SK-N-SH (cell line): ENCODE measurements around the gene OST4. TPM values are rescaled to one million over a fixed set of nuclear protein-coding genes. Genes with fewer than 3 reads are reported as not detected.

ENCODE experiments used
- CTCF ChIA-PET: fragments of 300-600, 350-600 bp; formaldehyde crosslinking; extraction: SDS; loops from one replicate; lab custom pipeline; 2021; lab: Yijun Ruan, JAX
- POLR2A ChIA-PET: fragments of 350-600 bp; sonication (Branson Sonifier 250); formaldehyde crosslinking; extraction: SDS; loops from one replicate; lab custom pipeline; 2020; ENCODE audit warnings: antibody characterized with exemption, inconsistent platforms; lab: Yijun Ruan, JAX
- DNase-seq: peaks from one replicate; pipeline ENCODE4 v3.0.0; 2012
- H2AFZ ChIP-seq: fragments of 200-600 bp; sonication (generic); 2 replicates; pipeline ENCODE4 v1.8.1; 2016; ENCODE audit warnings: antibody characterized with exemption, mild to moderate bottlenecking, low read depth
- H3F3A ChIP-seq: fragments of 200-600 bp; sonication (generic); replicated peaks from 2 replicates; pipeline ENCODE3; 2016; ENCODE audit warnings: antibody characterized with exemption, mild to moderate bottlenecking; ENCODE audit not compliant: insufficient read depth
- H3K27ac ChIP-seq, 2 experiments: fragments of 200-500 bp in 1 of 2; fragments of 200-600 bp in 1 of 2; sonication (Bioruptor generic) in 1 of 2; sonication (generic), shearing (Covaris generic) in 1 of 2; 2 replicates each; pipeline versions ENCODE4 v1.5.1 to v1.6.1; 2014 to 2016; ENCODE audit warnings: low read depth in 2 of 2, inconsistent platforms in 1 of 2, low read length in 1 of 2, mild to moderate bottlenecking in 1 of 2, mixed read lengths in 1 of 2
- H3K27me3 ChIP-seq: fragments of 200-600 bp; sonication (generic), shearing (Covaris generic); 2 replicates; pipeline ENCODE4 v1.6.1; 2016; ENCODE audit warnings: mixed run types; ENCODE audit not compliant: insufficient read depth
- H3K36me3 ChIP-seq, 2 experiments: fragments of 200-500 bp in 1 of 2; fragments of 200-600 bp in 1 of 2; sonication (Bioruptor generic) in 1 of 2; sonication (generic) in 1 of 2; replicated peaks in 1 of 2; 2 replicates each; pipeline versions ENCODE3 to v1.5.1; 2014 to 2016; ENCODE audit warnings: low read length in 1 of 2, mild to moderate bottlenecking in 1 of 2; ENCODE audit not compliant: insufficient read depth in 2 of 2, control insufficient read depth in 1 of 2
- H3K4me1 ChIP-seq, 2 experiments: fragments of 200-500 bp in 1 of 2; fragments of 200-600 bp in 1 of 2; sonication (Bioruptor generic) in 1 of 2; sonication (generic), shearing (Covaris generic) in 1 of 2; 2 replicates each; pipeline versions ENCODE4 v1.5.1 to v1.6.1; 2014 to 2016; ENCODE audit warnings: low read depth in 1 of 2, low read length in 1 of 2, mixed run types in 1 of 2; ENCODE audit not compliant: insufficient read depth in 2 of 2, control insufficient read depth in 1 of 2
- H3K4me2 ChIP-seq: fragments of 200-600 bp; sonication (generic), shearing (Covaris generic); 2 replicates; pipeline ENCODE4 v1.6.1; 2017; ENCODE audit warnings: mixed run types
- H3K4me3 ChIP-seq, 2 experiments: fragments of 200-500 bp in 1 of 2; fragments of 200-600 bp in 1 of 2; sonication (Bioruptor generic) in 1 of 2; sonication (generic), shearing (Covaris generic) in 1 of 2; 2 replicates each; pipeline versions ENCODE4 v1.5.1 to v1.8.1; 2014 to 2016; ENCODE audit warnings: low read depth in 2 of 2, inconsistent platforms in 1 of 2, low read length in 1 of 2, mild to moderate bottlenecking in 1 of 2, mixed read lengths in 1 of 2, moderate library complexity in 1 of 2
- H3K79me2 ChIP-seq: fragments of 200-600 bp; sonication (generic); 2 replicates; pipeline ENCODE4 v1.8.1; 2017; ENCODE audit warnings: mild to moderate bottlenecking; ENCODE audit not compliant: insufficient read depth
- H3K9ac ChIP-seq: fragments of 200-600 bp; sonication (generic); 2 replicates; pipeline ENCODE4 v1.6.1; 2017; ENCODE audit warnings: mixed run types
- H3K9me2 ChIP-seq: fragments of 200-600 bp; sonication (generic); 2 replicates; pipeline ENCODE4 v1.6.1; 2017; ENCODE audit warnings: mixed run types
- H3K9me3 ChIP-seq: fragments of 200-600 bp; sonication (generic); 2 replicates; pipeline ENCODE4 v1.6.1; 2017; ENCODE audit warnings: mixed run types, mild to moderate bottlenecking, moderate library complexity
- H4K20me1 ChIP-seq: fragments of 200-600 bp; sonication (generic); 2 replicates; pipeline ENCODE4 v1.6.1; 2017; ENCODE audit warnings: mild to moderate bottlenecking, mixed run types; ENCODE audit not compliant: insufficient read depth
- ELF1 ChIP-seq: IDR thresholded peaks from 2 replicates; pipeline ENCODE4 v1.4.0; 2012
- EZH2phosphoT487 ChIP-seq: fragments of 200-600 bp; sonication (generic); IDR thresholded peaks from 2 replicates; pipeline ENCODE4 v1.6.1; 2017; ENCODE audit warnings: low read depth, mixed run types, mild to moderate bottlenecking, antibody characterized with exemption, moderate library complexity, borderline replicate concordance
- GATA2 ChIP-seq: sonication (generic); formaldehyde crosslinking; IDR thresholded peaks from 2 replicates; pipeline ENCODE4 v1.5.0; 2020; ENCODE audit warnings: mild to moderate bottlenecking, missing genetic modification reagents
- MEF2A ChIP-seq: IDR thresholded peaks from 2 replicates; pipeline ENCODE4 v1.4.0; 2012; ENCODE audit warnings: low read depth, borderline replicate concordance
- POLR2AphosphoS5 ChIP-seq: IDR thresholded peaks from 2 replicates; pipeline ENCODE4 v1.6.1; 2012; ENCODE audit warnings: low read depth, low read length
- RXRA ChIP-seq: IDR thresholded peaks from 2 replicates; pipeline ENCODE4 v1.4.0; 2012; ENCODE audit warnings: low read depth, mild to moderate bottlenecking, borderline replicate concordance
- SIN3A ChIP-seq: IDR thresholded peaks from 2 replicates; pipeline ENCODE4 v1.6.1; 2012; ENCODE audit warnings: low read depth, mild to moderate bottlenecking, low read length, moderate library complexity, borderline replicate concordance
- SMC3 ChIP-seq: IDR thresholded peaks from 2 replicates; pipeline ENCODE4 v1.6.1; 2012; ENCODE audit warnings: low read depth, low read length, improper control_type of control experiment
- TAF1 ChIP-seq: IDR thresholded peaks from 2 replicates; pipeline ENCODE4 v1.6.1; 2012; ENCODE audit warnings: low read depth, mild to moderate bottlenecking, low read length, moderate library complexity, borderline replicate concordance
- TEAD4 ChIP-seq: IDR thresholded peaks from 2 replicates; pipeline ENCODE4 v1.4.0; 2012; ENCODE audit warnings: mild to moderate bottlenecking, borderline replicate concordance; ENCODE audit not compliant: insufficient read depth
- YY1 ChIP-seq: IDR thresholded peaks from 2 replicates; pipeline ENCODE4 v1.4.0; 2012; ENCODE audit warnings: low read depth, mild to moderate bottlenecking
- WGBS: methylation state at CpG from one replicate; pipeline ENCODE4 v1.1.6; 2017; ENCODE audit warnings: low lambda C conversion rate; 5-methylcytosine and 5-hydroxymethylcytosine counted together
- polyA plus RNA-seq, 3 experiments: library from polyadenylated mRNA; depleted of rRNA; stranded (reverse); fragments of >200 nt; gene quantifications; 2 replicates each; pipeline ENCODE4 v1.2.3, GENCODE V29; 2012
- TF ChIP-seq, protein P1 (sequence below): fragments of 150-350 bp; IDR thresholded peaks from 2 replicates; pipeline ENCODE4 v1.6.1; 2017; ENCODE audit warnings: antibody characterized with exemption, low read length, low read depth, borderline replicate concordance
- TF ChIP-seq, protein P2 (sequence below): IDR thresholded peaks from 2 replicates; pipeline ENCODE4; 2012
- TF ChIP-seq, protein P3 (sequence below): IDR thresholded peaks from 2 replicates; pipeline ENCODE4 v1.6.1; 2012; ENCODE audit warnings: mild to moderate bottlenecking, low read depth, low read length, moderate library complexity
- TF ChIP-seq, protein P4 (sequence below): IDR thresholded peaks from 2 replicates; pipeline ENCODE4 v1.4.0; 2012; ENCODE audit warnings: low read depth, borderline replicate concordance

Gene OST4
- polyA plus RNA-seq, 1 of the 3 experiments (the other 2 are of a cell fraction) = 1,851 TPM

DNA sequence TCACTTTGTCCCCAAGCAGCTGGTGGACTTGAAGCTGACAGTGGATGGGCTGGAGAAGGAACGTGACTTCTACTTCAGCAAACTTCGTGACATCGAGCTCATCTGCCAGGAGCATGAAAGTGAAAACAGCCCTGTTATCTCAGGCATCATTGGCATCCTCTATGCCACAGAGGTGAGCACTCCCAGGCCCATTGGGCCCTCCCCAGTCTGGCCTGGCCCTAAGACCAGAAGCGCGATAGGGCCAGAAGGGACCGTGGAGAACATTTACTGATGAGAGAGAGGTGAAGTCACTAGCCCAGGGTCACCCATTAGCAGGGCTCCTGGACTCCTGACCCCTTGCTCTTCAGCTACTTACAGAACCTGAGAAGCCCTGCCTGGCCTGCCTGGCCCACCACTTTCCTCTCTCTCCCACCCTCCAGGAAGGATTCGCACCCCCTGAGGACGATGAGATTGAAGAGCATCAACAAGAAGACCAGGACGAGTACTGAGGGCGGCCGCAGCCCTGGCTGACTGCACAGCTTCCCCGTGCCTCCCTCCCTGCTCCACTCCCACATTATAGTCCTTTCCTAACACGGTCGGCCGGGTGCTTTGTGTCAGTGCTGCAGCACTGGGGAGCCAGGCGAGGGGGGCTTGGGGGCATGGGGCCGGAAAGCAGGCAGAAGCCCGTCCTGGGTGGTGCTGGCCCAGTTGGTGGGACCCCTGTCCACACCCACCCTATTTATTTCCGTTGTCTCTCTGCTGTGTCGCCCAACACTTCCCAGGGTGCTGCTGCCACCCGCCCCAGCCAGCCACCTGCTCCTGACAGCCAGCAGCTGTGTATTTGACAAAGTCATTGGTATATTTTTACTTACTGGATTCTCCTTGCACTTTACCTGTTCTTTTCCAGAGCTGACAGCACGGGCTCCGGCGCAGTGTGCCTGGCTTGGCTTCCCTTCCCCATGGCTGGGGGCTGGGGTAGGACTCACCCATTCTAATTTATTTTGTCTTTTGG lies 45.3 kb downstream of the OST4 start:
- H3K9me3 ChIP-seq = no peaks in the 10 kb centered on the region
- H3K4me1 ChIP-seq = peaks cover 0 to 3% of the 10 kb centered on the region in 2 experiments; a peak in 1 of 4 replicates
- no peak overlapping the region for H3K9ac ChIP-seq
- TF ChIP-seq, protein P1, sequence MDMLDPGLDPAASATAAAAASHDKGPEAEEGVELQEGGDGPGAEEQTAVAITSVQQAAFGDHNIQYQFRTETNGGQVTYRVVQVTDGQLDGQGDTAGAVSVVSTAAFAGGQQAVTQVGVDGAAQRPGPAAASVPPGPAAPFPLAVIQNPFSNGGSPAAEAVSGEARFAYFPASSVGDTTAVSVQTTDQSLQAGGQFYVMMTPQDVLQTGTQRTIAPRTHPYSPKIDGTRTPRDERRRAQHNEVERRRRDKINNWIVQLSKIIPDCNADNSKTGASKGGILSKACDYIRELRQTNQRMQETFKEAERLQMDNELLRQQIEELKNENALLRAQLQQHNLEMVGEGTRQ = no peak
- no peak for TF ChIP-seq ELF1
- TF ChIP-seq SMC3 = no peak
- no peak for TF ChIP-seq EZH2phosphoT487
- no peak for TF ChIP-seq TEAD4
- no peak for TF ChIP-seq TAF1
- no peak overlapping the region for H3K4me2 ChIP-seq
- no peak overlapping the region for H2AFZ ChIP-seq
- H3F3A ChIP-seq = no peaks in the 10 kb centered on the region
- peaks cover 0 to 49% of the 10 kb centered on the region in 2 experiments for H3K36me3 ChIP-seq
- H3K4me3 ChIP-seq = no peak overlapping the region
- no peaks in the 10 kb centered on the region for H3K27me3 ChIP-seq
- H3K79me2 ChIP-seq = peaks cover 8% of the 10 kb centered on the region; the same call in 1 of the 2 replicates
- H4K20me1 ChIP-seq = no peaks in the 10 kb centered on the region
- H3K27ac ChIP-seq = no peak overlapping the region
- 98% methylated on average over 24 of the region's 24 CpGs for WGBS
- POLR2A ChIA-PET = no interaction called here
- H3K9me2 ChIP-seq = no peaks in the 10 kb centered on the region
- CTCF ChIA-PET = interaction anchor here (0.9 to 33.3 kb wide), 8 partner anchors 9 to 180 kb away, joined by 3 to 1017 read pairs (median 4); partner anchors contain the start of genes KHK and MAPRE3
- no peak for DNase-seq

DNA sequence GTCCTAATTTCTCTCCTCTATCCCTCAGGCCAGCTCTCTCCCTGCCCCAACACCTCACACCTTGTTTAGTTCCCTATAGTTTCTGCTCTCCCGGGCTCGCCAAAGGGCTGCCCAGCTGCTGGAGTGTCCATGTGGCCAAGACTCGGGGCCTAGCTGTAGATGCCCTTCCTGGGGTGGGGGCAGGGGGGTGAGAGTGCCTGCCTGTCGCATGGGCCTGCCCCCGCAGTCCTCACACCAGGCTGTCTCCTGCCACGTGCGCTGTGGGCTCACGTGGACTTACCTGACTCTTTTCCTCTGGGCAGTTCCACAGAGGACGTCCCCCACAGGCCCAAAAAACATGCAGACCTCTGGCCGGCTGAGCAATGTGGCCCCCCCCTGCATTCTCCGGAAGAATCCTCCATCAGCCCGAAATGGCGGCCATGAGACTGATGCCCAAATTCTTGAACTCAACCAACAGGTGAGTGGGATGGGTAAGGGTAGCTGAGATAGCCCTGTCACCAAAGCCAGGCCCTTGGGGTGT lies 46.1 kb downstream of the OST4 start:
- DNase-seq = no peak
- CTCF ChIA-PET = interaction anchor here (1.0 to 33.3 kb wide), 9 partner anchors 8 to 179 kb away, joined by 3 to 1017 read pairs (median 5); partner anchors contain the start of gene MAPRE3
- Histone ChIP-seq H3K4me2 (no peak overlapping the region), H3K9me2 (no peaks in the 10 kb centered on the region), H3K36me3 (peaks cover 0 to 49% of the 10 kb centered on the region in 2 experiments), H3K4me3 (no peak overlapping the region), H2AFZ (no peak overlapping the region), H3K9me3 (no peaks in the 10 kb centered on the region), H3K27me3 (no peaks in the 10 kb centered on the region), H3K79me2 (no peaks in the 10 kb centered on the region; the same call in 1 of the 2 replicates), H3K27ac (no peak overlapping the region), H3K9ac (no peak overlapping the region), H3K4me1 (peaks cover 0 to 4% of the 10 kb centered on the region in 2 experiments; a peak in 1 of 4 replicates), H4K20me1 (no peaks in the 10 kb centered on the region), H3F3A (no peaks in the 10 kb centered on the region)
- POLR2A ChIA-PET = no interaction called here
- 91% methylated on average over 12 of the region's 13 CpGs for WGBS
- TF ChIP-seq, protein P2, sequence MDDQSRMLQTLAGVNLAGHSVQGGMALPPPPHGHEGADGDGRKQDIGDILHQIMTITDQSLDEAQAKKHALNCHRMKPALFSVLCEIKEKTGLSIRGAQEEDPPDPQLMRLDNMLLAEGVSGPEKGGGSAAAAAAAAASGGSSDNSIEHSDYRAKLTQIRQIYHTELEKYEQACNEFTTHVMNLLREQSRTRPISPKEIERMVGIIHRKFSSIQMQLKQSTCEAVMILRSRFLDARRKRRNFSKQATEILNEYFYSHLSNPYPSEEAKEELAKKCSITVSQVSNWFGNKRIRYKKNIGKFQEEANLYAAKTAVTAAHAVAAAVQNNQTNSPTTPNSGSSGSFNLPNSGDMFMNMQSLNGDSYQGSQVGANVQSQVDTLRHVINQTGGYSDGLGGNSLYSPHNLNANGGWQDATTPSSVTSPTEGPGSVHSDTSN = no peak
- TF ChIP-seq SMC3 (no peak), TAF1 (no peak), YY1 (no peak), MEF2A (no peak), RXRA (no peak), GATA2 (CRISPR knock-in tag) (no peak), POLR2AphosphoS5 (no peak), SIN3A (no peak)
- TF ChIP-seq, protein P3, sequence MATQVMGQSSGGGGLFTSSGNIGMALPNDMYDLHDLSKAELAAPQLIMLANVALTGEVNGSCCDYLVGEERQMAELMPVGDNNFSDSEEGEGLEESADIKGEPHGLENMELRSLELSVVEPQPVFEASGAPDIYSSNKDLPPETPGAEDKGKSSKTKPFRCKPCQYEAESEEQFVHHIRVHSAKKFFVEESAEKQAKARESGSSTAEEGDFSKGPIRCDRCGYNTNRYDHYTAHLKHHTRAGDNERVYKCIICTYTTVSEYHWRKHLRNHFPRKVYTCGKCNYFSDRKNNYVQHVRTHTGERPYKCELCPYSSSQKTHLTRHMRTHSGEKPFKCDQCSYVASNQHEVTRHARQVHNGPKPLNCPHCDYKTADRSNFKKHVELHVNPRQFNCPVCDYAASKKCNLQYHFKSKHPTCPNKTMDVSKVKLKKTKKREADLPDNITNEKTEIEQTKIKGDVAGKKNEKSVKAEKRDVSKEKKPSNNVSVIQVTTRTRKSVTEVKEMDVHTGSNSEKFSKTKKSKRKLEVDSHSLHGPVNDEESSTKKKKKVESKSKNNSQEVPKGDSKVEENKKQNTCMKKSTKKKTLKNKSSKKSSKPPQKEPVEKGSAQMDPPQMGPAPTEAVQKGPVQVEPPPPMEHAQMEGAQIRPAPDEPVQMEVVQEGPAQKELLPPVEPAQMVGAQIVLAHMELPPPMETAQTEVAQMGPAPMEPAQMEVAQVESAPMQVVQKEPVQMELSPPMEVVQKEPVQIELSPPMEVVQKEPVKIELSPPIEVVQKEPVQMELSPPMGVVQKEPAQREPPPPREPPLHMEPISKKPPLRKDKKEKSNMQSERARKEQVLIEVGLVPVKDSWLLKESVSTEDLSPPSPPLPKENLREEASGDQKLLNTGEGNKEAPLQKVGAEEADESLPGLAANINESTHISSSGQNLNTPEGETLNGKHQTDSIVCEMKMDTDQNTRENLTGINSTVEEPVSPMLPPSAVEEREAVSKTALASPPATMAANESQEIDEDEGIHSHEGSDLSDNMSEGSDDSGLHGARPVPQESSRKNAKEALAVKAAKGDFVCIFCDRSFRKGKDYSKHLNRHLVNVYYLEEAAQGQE = no peak
- TF ChIP-seq, protein P4, sequence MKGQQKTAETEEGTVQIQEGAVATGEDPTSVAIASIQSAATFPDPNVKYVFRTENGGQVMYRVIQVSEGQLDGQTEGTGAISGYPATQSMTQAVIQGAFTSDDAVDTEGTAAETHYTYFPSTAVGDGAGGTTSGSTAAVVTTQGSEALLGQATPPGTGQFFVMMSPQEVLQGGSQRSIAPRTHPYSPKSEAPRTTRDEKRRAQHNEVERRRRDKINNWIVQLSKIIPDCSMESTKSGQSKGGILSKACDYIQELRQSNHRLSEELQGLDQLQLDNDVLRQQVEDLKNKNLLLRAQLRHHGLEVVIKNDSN = no peak
